Fibroblast of skin of right quadriceps (primary cell): ENCODE measurements around the gene DEPDC1B.
A peak's percentile ranks its signal among the peaks of the same experiment; 100 is the strongest.
"Not testable (repeated sequence)": the region's sequence is repeated elsewhere in the genome, so short reads cannot be mapped to it uniquely, and the experiment has no call there.

ENCODE experiments used
- DNase-seq: peaks from one replicate; pipeline ENCODE4 v3.0.0-alpha.2; 2013

The DEPDC1B gene

GRCh38 chr5:60578315-60578714 lies 121.7 kb downstream of the DEPDC1B start:
- DNase-seq, result no peak

DNA sequence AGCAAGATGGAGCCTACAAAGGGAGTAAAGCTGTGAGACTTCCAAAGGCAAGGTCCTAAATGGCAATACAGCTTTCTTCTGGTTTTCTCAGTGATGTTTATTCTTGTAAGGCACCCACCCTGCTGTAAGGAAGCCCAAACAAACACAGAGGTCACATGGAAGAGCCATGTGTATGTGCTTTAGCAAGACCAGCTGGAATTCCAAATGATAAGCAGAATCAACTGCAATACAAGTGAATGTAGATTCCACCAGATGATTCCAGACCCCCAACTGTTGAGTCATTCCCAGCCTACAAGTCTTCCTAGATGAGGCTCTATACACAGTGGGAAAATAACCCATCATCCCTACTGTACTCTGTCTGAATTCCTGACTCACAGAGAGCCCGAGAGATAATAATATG lies 122.8 kb downstream of the DEPDC1B start:
- DNase-seq, result peak; percentile 4

DNA sequence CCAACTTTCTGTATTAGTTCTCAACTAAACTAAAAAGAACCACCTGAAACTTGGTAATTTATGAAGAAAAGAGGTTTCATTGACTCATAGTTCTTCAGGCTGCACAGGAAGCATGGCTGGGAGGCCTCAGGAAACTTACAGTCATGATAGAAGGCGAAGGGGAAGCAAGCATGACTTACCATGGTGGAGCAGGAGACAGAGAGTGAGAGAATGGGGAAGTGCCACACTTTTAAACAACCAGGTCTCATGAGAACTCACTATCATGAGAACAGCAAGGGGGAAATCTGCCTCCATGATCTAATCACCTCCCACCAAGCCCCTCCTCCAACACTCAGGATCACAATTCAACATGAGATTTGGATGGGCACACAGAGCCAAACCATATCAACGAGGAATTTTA lies 123.5 kb downstream of the DEPDC1B start:
- no peak for DNase-seq

- no peak for DNase-seq
Observed at GRCh38 chr5:60568646-60569045, 131.3 kb downstream of the DEPDC1B start.

DNA sequence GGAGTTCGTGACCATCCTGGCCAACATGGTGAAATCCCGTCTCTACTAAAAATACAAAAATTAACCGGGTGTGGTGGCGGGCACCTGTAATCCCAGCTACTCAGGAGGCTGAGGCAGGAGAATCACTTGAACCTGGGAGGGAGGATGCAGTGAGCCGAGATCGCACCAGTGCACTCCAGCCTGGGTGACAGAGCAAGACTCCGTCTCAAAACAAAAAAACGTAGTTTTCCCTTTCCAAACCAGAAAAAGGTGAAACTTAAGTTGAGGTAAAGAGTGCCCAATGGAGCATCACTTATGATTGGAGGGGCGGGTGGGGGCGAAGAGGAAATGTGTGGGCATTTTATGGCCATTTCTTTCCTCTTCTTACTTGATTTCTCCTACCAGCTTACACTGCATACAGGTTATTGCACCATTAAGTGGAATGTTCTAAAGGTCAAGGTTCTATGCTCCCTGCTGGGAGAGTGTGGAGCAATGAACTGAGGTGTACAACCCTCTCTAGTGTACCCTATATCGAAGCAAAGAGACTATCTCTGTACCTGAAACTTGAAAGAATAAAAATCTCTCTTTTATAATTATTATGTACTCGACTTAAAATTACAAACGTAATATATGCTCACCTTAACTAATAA lies 136.2 kb downstream of the DEPDC1B start:
- no peak for DNase-seq

DNA sequence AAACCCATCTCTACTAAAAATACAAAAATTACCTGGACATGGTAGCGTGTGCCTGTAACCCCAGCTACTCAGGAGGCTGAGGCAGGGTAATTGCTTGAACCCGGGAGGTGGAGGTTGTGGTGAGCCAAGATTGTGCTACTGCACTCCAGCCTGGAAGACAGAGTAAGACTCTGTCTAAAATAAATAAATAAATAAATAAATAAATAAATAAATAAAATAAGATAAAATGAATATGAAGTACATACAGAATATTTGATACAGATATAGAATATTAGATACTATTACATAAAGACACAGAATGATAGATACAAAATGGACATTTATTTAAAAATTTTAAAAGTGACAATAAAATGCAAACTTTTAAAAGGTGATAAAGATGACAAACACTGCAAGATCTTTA lies 146.7 kb downstream of the DEPDC1B start:
- DNase-seq, result not testable (repeated sequence)

DNA sequence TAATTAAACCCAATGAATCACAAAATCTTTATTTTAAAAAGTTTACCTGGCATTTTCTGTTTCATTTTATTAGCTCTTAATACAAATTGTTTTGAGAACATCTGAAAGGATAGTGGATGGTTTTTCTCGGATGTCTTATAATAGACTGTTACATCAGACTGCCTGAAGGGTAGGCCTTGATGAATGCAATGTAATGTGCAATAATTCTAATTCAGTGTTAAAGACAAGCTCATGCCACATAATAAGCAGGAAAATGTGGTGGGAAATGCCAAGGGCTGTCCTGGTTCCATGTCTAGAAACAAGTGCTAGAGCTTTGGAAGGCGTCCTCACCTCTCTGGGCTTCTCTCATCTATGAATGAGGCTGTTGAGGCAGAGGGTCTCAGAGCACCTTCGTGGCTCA lies 148.1 kb downstream of the DEPDC1B start:
- no peak for DNase-seq

- no peak for DNase-seq
Observed at GRCh38 chr5:60551250-60551649, 148.7 kb downstream of the DEPDC1B start.

DNA sequence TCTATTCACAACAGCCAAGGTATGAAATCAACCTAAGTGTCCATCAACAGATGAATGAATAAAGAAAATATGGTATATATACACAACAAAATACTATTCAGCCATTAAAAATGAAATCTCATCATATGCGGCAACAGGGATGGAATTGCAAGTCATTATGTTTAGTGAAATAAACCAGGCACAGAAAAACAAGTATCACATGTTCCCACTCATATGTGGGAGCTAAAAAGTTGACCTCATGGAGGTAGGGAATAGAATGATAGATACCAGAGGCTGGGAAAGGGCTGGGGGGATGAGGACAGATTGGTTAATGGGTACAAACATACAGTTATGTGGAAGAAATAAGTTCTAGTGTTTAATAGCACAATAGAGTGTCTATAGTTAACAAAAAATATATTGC lies 149.7 kb downstream of the DEPDC1B start:
- DNase-seq, result no peak

- no peak for DNase-seq
Observed at GRCh38 chr5:60549841-60550240, 150.1 kb downstream of the DEPDC1B start.
